GM21737 (cell line): ENCODE measurements around the gene NAPA.

Source experiments
- ATAC-seq: cut with Tn5 transposase; IDR thresholded peaks from one replicate; pipeline ENCODE4 v1.9.1; 2021; ENCODE audit warnings: mild to moderate bottlenecking, moderate library complexity; ENCODE audit not compliant: unreplicated experiment

NAPA gene

GRCh38 chr19:47503130-47503825, 11.6 kb downstream of the NAPA start:
- ATAC-seq, result no peak

GRCh38 chr19:47499863-47500830, 14.7 kb downstream of the NAPA start:
- no peak for ATAC-seq

GRCh38 chr19:47499371-47499770, 15.5 kb downstream of the NAPA start:
- no peak for ATAC-seq

GRCh38 chr19:47498561-47498960, 16.3 kb downstream of the NAPA start:
- ATAC-seq, result no peak

GRCh38 chr19:47497821-47498520, 16.9 kb downstream of the NAPA start:
- ATAC-seq, result no peak

GRCh38 chr19:47497050-47497766, 17.7 kb downstream of the NAPA start:
- no peak for ATAC-seq

GRCh38 chr19:47495478-47496372, 19.1 kb downstream of the NAPA start:
- no peak for ATAC-seq

GRCh38 chr19:47494729-47495128, 20.1 kb downstream of the NAPA start:
- no peak for ATAC-seq

- ATAC-seq, result no peak
Measured at GRCh38 chr19:47494211-47494547, 20.7 kb downstream of the NAPA start.

- no peak for ATAC-seq
Measured at GRCh38 chr19:47493378-47494210, 21.3 kb downstream of the NAPA start.

- no peak for ATAC-seq
Measured at GRCh38 chr19:47492571-47493377, 22.1 kb downstream of the NAPA start.

GRCh38 chr19:47492137-47492533, 22.7 kb downstream of the NAPA start:
- ATAC-seq, result no peak

- ATAC-seq, result no peak
Measured at GRCh38 chr19:47491358-47492136, 23.3 kb downstream of the NAPA start.

- ATAC-seq, result no peak
Measured at GRCh38 chr19:47490847-47491246, 24.0 kb downstream of the NAPA start.

- no peak for ATAC-seq
Measured at GRCh38 chr19:47490031-47490430, 24.8 kb downstream of the NAPA start.

GRCh38 chr19:47489072-47489914, 25.6 kb downstream of the NAPA start:
- no peak for ATAC-seq
